Sciatic nerve (tissue), 2 donors: ENCODE measurements around the gene SART3. TPM values are rescaled to one million over a fixed set of nuclear protein-coding genes. Genes with fewer than 3 reads are reported as not detected.
A peak's percentile ranks its signal among the peaks of the same experiment; 100 is the strongest.
"Not testable (repeated sequence)": the region's sequence is repeated elsewhere in the genome, so short reads cannot be mapped to it uniquely, and the experiment has no call there.

Source experiments
- ATAC-seq: fragments of 200-7000 bp; cut with Tn5 transposase; one replicate; pipeline ENCODE4 v1.9.1; 2020; ENCODE audit warnings: mild to moderate bottlenecking, moderate library complexity
- DNase-seq: peaks from one replicate; pipeline ENCODE4 v3.0.0-alpha.2; 2020; ENCODE audit warnings: low spot score
- intact Hi-C: fragments of 100-400 bp; cut with DNase I; formaldehyde crosslinking; loops from one replicate; pipeline ENCODE4 v1.14.2; 2022
- total RNA-seq: library from RNA; stranded (reverse); fragmentation: NEBNext Ultra II Directional; extraction: Animal tissue kit (Norgen Biotek cat#: 25700); gene quantifications from one replicate; pipeline ENCODE4 v1.2.1, GENCODE V29; 2021
- donor health status: DM: no; HTN: no; CAD: no.
- donor health status: DM: no; HTN: no; CAD: no.

SART3 gene
- total RNA-seq, 1 donor from 2014 or later = 56.4 TPM

- intact Hi-C loops = no loop called here
- DNase-seq = no peak
- no peak for ATAC-seq
Observed at GRCh38 chr12:108584456-108585065, 23.6 kb upstream of the SART3 start.

GRCh38 chr12:108583991-108584390 lies 23.0 kb upstream of the SART3 start:
- DNase-seq = no peak
- no peak for ATAC-seq
- intact Hi-C loops = no loop called here

- DNase-seq (no peak), ATAC-seq (no peak)
- intact Hi-C loops = no loop called here
Observed at GRCh38 chr12:108582978-108583770, 22.2 kb upstream of the SART3 start.

GRCh38 chr12:108582509-108582908 lies 21.5 kb upstream of the SART3 start:
- intact Hi-C loops = no loop called here
- ATAC-seq = no peak
- no peak for DNase-seq

- ATAC-seq = no peak
- no peak for DNase-seq
- intact Hi-C loops = no loop called here
Observed at GRCh38 chr12:108581311-108582227, 20.6 kb upstream of the SART3 start.

GRCh38 chr12:108580531-108580930 lies 19.6 kb upstream of the SART3 start:
- DNase-seq (no peak), ATAC-seq (peak; percentile 91)
- intact Hi-C loops = no loop called here

GRCh38 chr12:108578813-108579212 lies 17.8 kb upstream of the SART3 start:
- intact Hi-C loops = no loop called here
- DNase-seq (peak; percentile 14), ATAC-seq (no peak)

- DNase-seq = no peak
- ATAC-seq = no peak
- intact Hi-C loops = no loop called here
Observed at GRCh38 chr12:108578264-108578663, 17.3 kb upstream of the SART3 start.

GRCh38 chr12:108577458-108577857 lies 16.5 kb upstream of the SART3 start:
- ATAC-seq (no peak), DNase-seq (no peak)
- intact Hi-C loops = no loop called here

- ATAC-seq = no peak
- DNase-seq = peak; percentile 28
- intact Hi-C loops = no loop called here
Observed at GRCh38 chr12:108576660-108577234, 15.8 kb upstream of the SART3 start.

- intact Hi-C loops = no loop called here
- ATAC-seq (no peak), DNase-seq (peak; percentile 45)
Observed at GRCh38 chr12:108575199-108575912, 14.4 kb upstream of the SART3 start.

GRCh38 chr12:108574276-108574675 lies 13.3 kb upstream of the SART3 start:
- not testable (repeated sequence) for ATAC-seq
- intact Hi-C loops = loop anchor here (5.0 kb wide), 1 partner anchor 43 kb away; no protein-coding TSS in a partner anchor
- DNase-seq = peak; percentile 25

- no peak for DNase-seq
- intact Hi-C loops = loop anchor here (5.0 kb wide), 1 partner anchor 44 kb away; no protein-coding TSS in a partner anchor
- ATAC-seq = no peak
Observed at GRCh38 chr12:108573317-108573716, 12.3 kb upstream of the SART3 start.

- no peak for ATAC-seq
- DNase-seq = no peak
- intact Hi-C loops = loop anchor here (5.0 kb wide), 1 partner anchor 45 kb away; no protein-coding TSS in a partner anchor
Observed at GRCh38 chr12:108572166-108572790, 11.3 kb upstream of the SART3 start.

GRCh38 chr12:108571609-108572165 lies 10.7 kb upstream of the SART3 start:
- ATAC-seq = no peak
- intact Hi-C loops = loop anchor here (5.0 kb wide), 1 partner anchor 46 kb away; no protein-coding TSS in a partner anchor
- peak; percentile 49 for DNase-seq

GRCh38 chr12:108570743-108571608 lies 10.0 kb upstream of the SART3 start:
- ATAC-seq (peak; percentile 54), DNase-seq (no peak)
- intact Hi-C loops = loop anchor here (5.0 kb wide), 1 partner anchor 46 kb away; no protein-coding TSS in a partner anchor
